Tibial nerve (tissue), 4 donors: ENCODE measurements around the gene NDC1. TPM values are rescaled to one million over a fixed set of nuclear protein-coding genes. Genes with fewer than 3 reads are reported as not detected.
A peak's percentile ranks its signal among the peaks of the same experiment; 100 is the strongest.

Experiments
- DNase-seq, 2 donors: peaks; one replicate each; pipeline ENCODE4 v3.0.0-alpha.2; 2019; ENCODE audit warnings: low spot score in 2 of 2
- H3K27ac ChIP-seq, 4 donors: fragments of 200-600 bp; sonication (generic) in 3 of 4; one replicate each; pipeline ENCODE4 v1.5.1; 2017 to 2019; ENCODE audit warnings: mild to moderate bottlenecking in 1 of 4
- H3K27me3 ChIP-seq, 2 donors: fragments of 200-600 bp; sonication (generic) in 1 of 2; one replicate each; pipeline versions ENCODE4 v1.5.1 to v1.6.0; 2017 to 2019
- H3K36me3 ChIP-seq, 3 donors: fragments of 200-600 bp; sonication (generic); one replicate each; pipeline ENCODE4 v1.5.1; 2018 to 2019
- H3K4me1 ChIP-seq, 4 donors: fragments of 200-600 bp; sonication (generic) in 3 of 4; one replicate each; pipeline ENCODE4 v1.5.1; 2017 to 2019
- H3K4me3 ChIP-seq, 4 donors: fragments of 200-600 bp; sonication (generic) in 3 of 4; one replicate each; pipeline ENCODE4 v1.5.1; 2017 to 2019; ENCODE audit warnings: mild to moderate bottlenecking in 1 of 4, moderate library complexity in 1 of 4
- H3K9me3 ChIP-seq, 4 donors: fragments of 200-600 bp; sonication (generic) in 3 of 4; one replicate each; pipeline ENCODE4 v1.5.1; 2017 to 2019
- CTCF ChIP-seq, 5 experiments: fragments of 200-600 bp in 3 of 5; fragments of 450-650 bp in 2 of 5; sonication (generic) in 3 of 5; IDR thresholded peaks; one replicate each; pipeline ENCODE4 v1.5.1; 2016 to 2019; ENCODE audit warnings: antibody characterized with exemption in 5 of 5, mild to moderate bottlenecking in 3 of 5, moderate library complexity in 2 of 5
- EP300 ChIP-seq, 2 donors: sonication (generic); formaldehyde crosslinking; IDR thresholded peaks; one replicate each; pipeline ENCODE4 v1.6.1; 2017; ENCODE audit warnings: antibody characterized with exemption in 2 of 2, mild to moderate bottlenecking in 1 of 2
- POLR2A ChIP-seq, 2 donors: fragments of 450-650 bp; IDR thresholded peaks; one replicate each; pipeline ENCODE4 v1.6.1; 2017; ENCODE audit warnings: antibody characterized with exemption in 2 of 2, mild to moderate bottlenecking in 2 of 2, moderate library complexity in 2 of 2
- WGBS, 2 donors: methylation state at CpG; one replicate each; pipeline ENCODE4 v1.1.5; 2018; 5-methylcytosine and 5-hydroxymethylcytosine counted together
- total RNA-seq, 4 donors: library from RNA; depleted of rRNA; stranded (reverse); fragments of >200 nt; gene quantifications; one replicate each; pipeline ENCODE4 v1.1.0, GENCODE V29; 2016

Gene NDC1
- total RNA-seq, 4 donors from 2014 or later, result 8.0 to 13.5 (median 11.5) TPM

DNA sequence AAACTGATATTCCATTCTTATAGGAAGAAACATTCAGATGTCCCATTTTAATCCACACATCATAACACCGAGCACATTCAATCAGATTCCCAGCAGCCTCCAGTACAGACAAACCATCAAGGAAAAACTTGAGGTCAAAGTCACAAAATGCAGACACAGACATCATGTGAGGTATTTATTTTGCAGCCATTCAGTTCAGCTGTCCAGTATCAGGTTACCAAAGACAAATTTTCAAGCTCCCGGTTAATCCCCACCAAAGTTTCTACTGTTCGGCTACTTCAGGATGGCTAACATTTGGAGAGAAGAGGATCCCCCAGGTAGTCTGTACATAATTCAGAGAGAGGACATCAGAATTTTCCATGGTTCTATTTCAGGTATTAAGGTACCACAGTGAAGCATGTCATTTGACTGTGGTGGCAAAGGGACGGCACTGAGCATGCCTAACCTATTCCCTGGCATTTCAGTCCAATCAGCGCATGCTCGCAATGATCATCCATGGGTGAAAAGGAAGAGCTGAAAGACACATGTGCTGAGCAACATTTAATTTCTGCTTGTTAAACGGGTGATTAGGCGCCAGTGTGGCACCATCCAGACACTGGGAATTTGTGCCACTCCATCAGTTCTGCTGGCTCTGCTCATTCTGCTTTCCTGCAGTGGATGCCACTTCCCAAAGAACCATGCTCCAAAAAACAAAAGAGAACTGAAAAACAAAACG is 13.6 kb upstream of the NDC1 start:
- no peak overlapping the region for H3K27ac ChIP-seq
- H3K36me3 ChIP-seq, result peaks cover 0 to 67% (median 0%) of the 10 kb centered on the region in 3 donors
- no peak overlapping the region for H3K4me3 ChIP-seq
- no peaks in the 10 kb centered on the region for H3K9me3 ChIP-seq
- no peaks in the 10 kb centered on the region for H3K4me1 ChIP-seq
- 83 to 91% methylated on average over 9 of the region's 9 CpGs for WGBS, 2 donors
- DNase-seq, result no peak
- no peak for TF ChIP-seq EP300 (IDR thresholded peaks at IDR 0.05)
- TF ChIP-seq POLR2A (IDR thresholded peaks at IDR 0.05), result no peak
- no peak for TF ChIP-seq CTCF (IDR thresholded peaks at IDR 0.05)
- H3K27me3 ChIP-seq, result no peaks in the 10 kb centered on the region

DNA sequence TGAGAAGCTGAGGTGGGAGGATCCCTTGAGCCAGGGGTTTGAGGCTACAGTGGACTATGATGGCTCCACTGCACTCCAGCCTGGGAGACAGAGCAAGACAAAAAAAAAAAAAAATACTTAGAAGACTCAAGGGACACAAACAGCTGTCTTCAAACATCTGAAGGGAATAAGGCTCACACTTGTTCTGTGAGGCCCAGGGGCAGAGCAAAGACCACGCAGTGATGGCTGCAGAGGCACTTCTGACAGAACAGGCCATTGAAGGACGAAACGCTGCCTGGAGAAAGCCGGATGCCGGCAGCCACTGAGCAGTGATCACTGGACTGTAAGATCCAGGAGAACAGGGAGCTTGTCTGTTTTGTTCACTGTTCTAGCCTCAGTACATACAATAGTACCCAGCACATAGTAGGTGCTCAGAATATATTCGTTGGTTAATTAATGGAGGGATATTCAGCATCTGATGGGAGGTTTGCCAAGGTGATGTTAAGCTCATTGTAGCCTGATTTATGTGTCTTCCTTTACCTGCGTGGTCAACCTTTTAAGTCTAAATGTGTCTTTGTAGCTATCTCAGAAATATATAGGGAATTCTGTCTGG is 12.1 kb upstream of the NDC1 start:
- Histone ChIP-seq H3K36me3 (peaks cover 0 to 51% (median 0%) of the 10 kb centered on the region in 3 donors), H3K4me3 (no peak overlapping the region), H3K27ac (no peak overlapping the region), H3K4me1 (no peaks in the 10 kb centered on the region), H3K27me3 (no peaks in the 10 kb centered on the region), H3K9me3 (no peaks in the 10 kb centered on the region)
- TF ChIP-seq EP300 (IDR thresholded peaks at IDR 0.05), result no peak
- TF ChIP-seq CTCF (IDR thresholded peaks at IDR 0.05), result no peak
- TF ChIP-seq POLR2A (IDR thresholded peaks at IDR 0.05), result no peak
- 54 to 69% methylated on average over 7 of the region's 7 CpGs for WGBS, 2 donors
- no peak for DNase-seq

- DNase-seq, result no peak
- Histone ChIP-seq H3K9me3 (peaks cover 0 to 5% (median 0%) of the 10 kb centered on the region in 4 donors), H3K27ac (no peak overlapping the region), H3K4me3 (no peak overlapping the region), H3K36me3 (peaks cover 0 to 29% (median 0%) of the 10 kb centered on the region in 3 donors), H3K4me1 (no peaks in the 10 kb centered on the region), H3K27me3 (no peaks in the 10 kb centered on the region)
- WGBS, 2 donors, result 84 to 92% methylated on average over 6 of the region's 6 CpGs
- TF ChIP-seq POLR2A (IDR thresholded peaks at IDR 0.05), result no peak
- TF ChIP-seq CTCF (IDR thresholded peaks at IDR 0.05), result no peak
- TF ChIP-seq EP300 (IDR thresholded peaks at IDR 0.05), result no peak
These were observed 9.9 kb upstream of the NDC1 start for GRCh38 chr1:53847980-53848379.

DNA sequence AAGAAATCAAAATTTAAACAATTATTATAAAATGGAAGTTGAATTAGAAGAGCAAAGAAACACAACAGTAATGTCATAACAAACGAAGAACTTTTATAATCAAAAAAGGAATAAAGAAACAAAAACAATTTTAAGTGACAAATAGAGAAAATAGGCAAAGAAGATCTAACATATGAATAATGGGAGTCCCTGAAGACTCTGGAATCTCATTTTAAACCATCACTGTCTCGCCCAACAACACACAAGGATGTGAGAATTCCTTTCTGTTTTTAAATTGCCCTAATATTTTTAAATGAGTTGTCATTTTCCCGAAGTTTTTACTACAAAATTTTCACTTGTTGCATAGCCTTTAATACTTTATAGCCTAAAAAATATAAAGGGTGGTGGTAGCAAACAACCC is 4.3 kb upstream of the NDC1 start:
- TF ChIP-seq EP300 (IDR thresholded peaks at IDR 0.05) (no peak), POLR2A (IDR thresholded peaks at IDR 0.05) (no peak), CTCF (IDR thresholded peaks at IDR 0.05) (no peak)
- H3K36me3 ChIP-seq, result no peaks in the 10 kb centered on the region
- H3K27me3 ChIP-seq, result no peaks in the 10 kb centered on the region
- WGBS, 2 donors, result 88 to 92% methylated on average over 3 of the region's 3 CpGs
- peaks cover 0 to 2% (median under 1%) of the 10 kb centered on the region in 4 donors for H3K4me1 ChIP-seq
- DNase-seq, result no peak
- peaks cover 0 to 15% (median 4%) of the 10 kb centered on the region in 4 donors for H3K9me3 ChIP-seq
- H3K4me3 ChIP-seq, result no peak overlapping the region
- H3K27ac ChIP-seq, result no peak overlapping the region

DNA sequence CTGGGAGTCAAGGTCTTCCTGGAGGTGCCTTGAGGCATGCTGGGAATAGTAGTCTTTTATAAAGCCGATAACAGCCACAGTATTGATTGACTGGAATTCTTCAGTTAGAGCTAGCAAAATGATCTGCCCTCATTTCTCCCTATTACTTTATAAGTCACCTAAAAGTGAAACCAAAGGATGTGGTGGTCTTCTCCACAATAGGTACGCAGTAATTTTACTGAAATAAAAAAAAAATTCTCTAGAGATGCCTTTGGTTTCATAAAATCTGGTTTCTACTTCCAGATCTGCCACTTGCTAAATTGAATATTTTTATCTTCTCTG is 518 bp upstream of the NDC1 start:
- DNase-seq, result no peak
- H3K4me3 ChIP-seq, result peak overlapping the region in 3 of 4 donors; percentile 76 to 89 (median 89)
- H3K36me3 ChIP-seq, result no peaks in the 10 kb centered on the region
- H3K9me3 ChIP-seq, result peaks cover 0 to 15% (median 4%) of the 10 kb centered on the region in 4 donors
- H3K27ac ChIP-seq, result peak overlapping the region in 2 of 4 donors; percentile 93 to 96
- H3K4me1 ChIP-seq, result peaks cover 0 to 18% (median 5%) of the 10 kb centered on the region in 4 donors
- WGBS, 2 donors, result 4 to 8% methylated on average over 2 of the region's 2 CpGs
- TF ChIP-seq CTCF (IDR thresholded peaks at IDR 0.05) (no peak), POLR2A (IDR thresholded peaks at IDR 0.05) (no peak), EP300 (IDR thresholded peaks at IDR 0.05) (no peak)
- no peaks in the 10 kb centered on the region for H3K27me3 ChIP-seq
